ENCODE results near the gene HDLBP.

HDLBP gene

DNA sequence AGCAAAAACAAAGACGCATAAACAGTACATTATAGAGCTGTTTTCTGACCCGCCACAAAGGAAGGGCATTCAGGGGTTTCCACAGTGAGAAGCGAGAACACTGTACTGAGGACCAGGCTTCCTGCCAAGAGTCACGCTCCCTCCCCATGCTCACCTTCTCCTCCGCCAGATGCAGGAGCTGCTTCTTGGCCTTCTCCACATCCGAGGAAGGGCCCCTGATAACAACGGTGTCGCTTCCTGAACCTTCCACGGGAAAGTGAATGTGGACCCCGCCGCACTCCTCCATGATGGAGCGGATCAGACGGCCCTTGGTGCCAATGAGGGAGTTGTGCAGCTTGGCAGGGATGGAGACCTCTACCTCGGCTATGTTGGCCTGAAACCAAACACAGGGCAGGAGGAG is 73.2 kb downstream of the HDLBP start:
- no peak for DNase-seq (ENCODE audit: low read depth)
- H3K4me3 ChIP-seq (ENCODE audit: low read depth, low read length), result no peak overlapping the region
- TF ChIP-seq, protein P1, sequence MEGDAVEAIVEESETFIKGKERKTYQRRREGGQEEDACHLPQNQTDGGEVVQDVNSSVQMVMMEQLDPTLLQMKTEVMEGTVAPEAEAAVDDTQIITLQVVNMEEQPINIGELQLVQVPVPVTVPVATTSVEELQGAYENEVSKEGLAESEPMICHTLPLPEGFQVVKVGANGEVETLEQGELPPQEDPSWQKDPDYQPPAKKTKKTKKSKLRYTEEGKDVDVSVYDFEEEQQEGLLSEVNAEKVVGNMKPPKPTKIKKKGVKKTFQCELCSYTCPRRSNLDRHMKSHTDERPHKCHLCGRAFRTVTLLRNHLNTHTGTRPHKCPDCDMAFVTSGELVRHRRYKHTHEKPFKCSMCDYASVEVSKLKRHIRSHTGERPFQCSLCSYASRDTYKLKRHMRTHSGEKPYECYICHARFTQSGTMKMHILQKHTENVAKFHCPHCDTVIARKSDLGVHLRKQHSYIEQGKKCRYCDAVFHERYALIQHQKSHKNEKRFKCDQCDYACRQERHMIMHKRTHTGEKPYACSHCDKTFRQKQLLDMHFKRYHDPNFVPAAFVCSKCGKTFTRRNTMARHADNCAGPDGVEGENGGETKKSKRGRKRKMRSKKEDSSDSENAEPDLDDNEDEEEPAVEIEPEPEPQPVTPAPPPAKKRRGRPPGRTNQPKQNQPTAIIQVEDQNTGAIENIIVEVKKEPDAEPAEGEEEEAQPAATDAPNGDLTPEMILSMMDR (IDR thresholded peaks at IDR 0.05; ENCODE audit: low read depth, low read length), result no peak
- TF ChIP-seq POLR2A (IDR thresholded peaks at IDR 0.05; ENCODE audit: extremely low read depth, insufficient read length) (no peak), MYC (IDR thresholded peaks at IDR 0.05; ENCODE audit: low read depth, low read length) (no peak)
- TF ChIP-seq, protein P2, sequence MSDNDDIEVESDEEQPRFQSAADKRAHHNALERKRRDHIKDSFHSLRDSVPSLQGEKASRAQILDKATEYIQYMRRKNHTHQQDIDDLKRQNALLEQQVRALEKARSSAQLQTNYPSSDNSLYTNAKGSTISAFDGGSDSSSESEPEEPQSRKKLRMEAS (IDR thresholded peaks at IDR 0.05; ENCODE audit: low read depth, low read length), result no peak

DNA sequence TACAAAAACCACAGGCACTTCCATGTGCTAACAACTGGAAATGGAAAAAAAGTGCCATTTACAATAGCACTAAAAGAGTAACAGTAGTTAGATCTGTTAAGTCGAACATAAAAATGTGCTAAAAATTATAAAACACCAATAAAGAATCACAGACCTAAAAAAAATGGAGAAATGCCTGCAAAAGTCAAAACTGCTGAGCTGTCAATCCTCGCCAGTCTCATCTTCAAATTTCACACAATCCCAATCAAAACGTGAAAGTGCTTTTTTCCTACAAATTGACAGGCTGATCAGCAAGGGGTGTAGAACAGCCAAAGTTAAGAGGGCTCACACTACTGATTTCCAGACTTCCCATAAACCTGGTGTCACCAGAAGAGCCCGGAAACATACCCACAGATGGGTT is 73.8 kb downstream of the HDLBP start:
- no peak overlapping the region for H3K4me3 ChIP-seq (ENCODE audit: low read depth, low read length)
- no peak for DNase-seq (ENCODE audit: low read depth)
- TF ChIP-seq, protein P1 (IDR thresholded peaks at IDR 0.05; ENCODE audit: low read depth, low read length), result no peak
- TF ChIP-seq MYC (IDR thresholded peaks at IDR 0.05; ENCODE audit: low read depth, low read length), result no peak
- TF ChIP-seq, protein P2 (IDR thresholded peaks at IDR 0.05; ENCODE audit: low read depth, low read length), result no peak
- TF ChIP-seq POLR2A (IDR thresholded peaks at IDR 0.05; ENCODE audit: extremely low read depth, insufficient read length), result no peak

DNA sequence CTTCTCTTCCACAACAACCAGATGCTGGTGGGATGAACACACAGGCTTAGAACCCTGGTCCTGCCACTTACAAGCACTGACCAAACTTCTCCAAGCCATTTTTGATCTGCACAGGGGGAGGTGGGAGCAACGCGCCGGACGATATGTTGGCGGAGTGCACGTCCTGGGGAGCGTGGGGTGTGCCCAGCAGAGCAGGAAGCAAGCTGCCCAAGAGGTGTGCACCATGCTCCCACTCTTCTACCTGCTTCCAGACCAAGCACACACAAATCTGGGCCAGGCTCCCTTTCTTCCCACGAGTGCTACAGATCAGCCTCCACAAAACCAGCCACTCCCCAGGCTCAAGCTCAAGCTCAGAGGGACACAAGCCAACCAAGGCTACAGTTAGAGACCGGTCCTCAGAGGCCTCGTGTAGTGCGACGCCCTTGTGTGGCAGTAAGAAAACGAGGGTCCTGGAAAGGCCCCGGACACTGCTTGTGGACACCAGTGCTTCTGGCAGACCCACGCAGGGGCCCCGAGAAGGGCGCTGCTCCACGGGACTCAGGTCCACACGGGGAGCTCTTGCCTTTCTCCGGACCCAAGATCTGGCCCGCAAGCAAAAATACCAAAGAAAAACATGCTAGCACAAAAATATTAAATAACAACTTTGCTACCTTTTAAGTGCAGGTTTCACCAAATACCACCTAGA is 75.0 kb downstream of the HDLBP start:
- DNase-seq (ENCODE audit: low read depth), result no peak
- H3K4me3 ChIP-seq (ENCODE audit: low read depth, low read length), result no peak overlapping the region
- no peak for TF ChIP-seq POLR2A (IDR thresholded peaks at IDR 0.05; ENCODE audit: extremely low read depth, insufficient read length)
- TF ChIP-seq, protein P1 (IDR thresholded peaks at IDR 0.05; ENCODE audit: low read depth, low read length), result no peak
- TF ChIP-seq, protein P2 (IDR thresholded peaks at IDR 0.05; ENCODE audit: low read depth, low read length), result no peak
- no peak for TF ChIP-seq MYC (IDR thresholded peaks at IDR 0.05; ENCODE audit: low read depth, low read length)

DNA sequence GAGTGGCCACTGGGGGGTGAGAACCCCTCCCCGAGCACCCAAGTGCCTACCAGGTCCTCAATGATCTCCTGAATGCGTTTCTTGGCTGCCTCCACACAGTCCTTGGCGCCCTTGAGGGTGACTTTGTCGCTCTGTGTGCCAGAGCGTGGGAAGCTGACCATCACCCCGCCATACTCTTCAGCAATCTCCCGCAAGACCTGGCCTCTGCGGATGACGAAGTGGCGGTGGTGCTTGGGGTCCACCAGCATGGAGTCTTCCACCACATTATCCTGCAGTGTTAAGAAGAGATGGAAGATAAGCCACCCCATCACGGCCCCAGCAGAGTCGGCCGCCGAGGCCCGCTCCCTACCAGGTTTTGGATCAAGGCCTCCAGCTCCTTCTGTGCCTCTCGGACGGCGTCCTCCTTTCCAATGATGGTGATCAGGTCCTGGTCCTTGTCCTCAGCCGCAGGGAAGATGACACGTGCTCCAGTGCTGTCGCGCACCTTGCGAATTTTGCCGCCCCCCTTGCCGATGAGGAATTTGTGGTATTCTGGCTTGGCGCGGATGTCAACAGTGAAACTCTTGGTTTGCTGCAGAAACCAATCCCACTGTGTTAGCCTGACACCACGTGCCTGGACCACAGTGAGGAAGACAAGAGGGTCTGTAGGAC is 75.8 kb downstream of the HDLBP start:
- TF ChIP-seq, protein P1 (IDR thresholded peaks at IDR 0.05; ENCODE audit: low read depth, low read length), result no peak
- TF ChIP-seq POLR2A (IDR thresholded peaks at IDR 0.05; ENCODE audit: extremely low read depth, insufficient read length), result no peak
- TF ChIP-seq, protein P2 (IDR thresholded peaks at IDR 0.05; ENCODE audit: low read depth, low read length), result no peak
- no peak for TF ChIP-seq MYC (IDR thresholded peaks at IDR 0.05; ENCODE audit: low read depth, low read length)
- H3K4me3 ChIP-seq (ENCODE audit: low read depth, low read length), result no peak overlapping the region
- no peak for DNase-seq (ENCODE audit: low read depth)

DNA sequence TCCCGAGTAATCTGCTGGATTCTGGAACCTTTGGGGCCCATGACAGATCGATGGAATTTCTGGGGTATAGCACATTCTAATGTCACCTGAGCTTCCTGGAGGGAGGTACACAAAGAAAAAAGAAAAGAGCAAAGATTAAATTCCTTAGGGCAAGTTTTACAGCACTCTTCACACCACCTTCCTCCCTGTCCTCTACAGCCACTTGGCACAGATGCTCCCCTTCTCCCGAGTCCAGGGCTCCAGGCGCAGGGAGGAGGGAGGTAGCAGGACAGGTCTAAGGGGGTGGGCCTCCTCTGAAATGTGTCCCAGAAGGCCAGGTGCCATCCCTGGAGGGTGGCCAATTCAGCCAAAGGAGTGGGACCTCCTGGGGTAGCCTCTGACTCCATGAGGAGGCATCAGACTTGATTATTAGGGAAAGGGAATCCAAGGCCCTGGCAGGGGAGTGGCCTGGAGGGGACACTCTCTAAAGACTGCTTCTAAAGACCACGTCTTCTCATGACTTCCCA is 76.7 kb downstream of the HDLBP start:
- no peak overlapping the region for H3K4me3 ChIP-seq (ENCODE audit: low read depth, low read length)
- DNase-seq (ENCODE audit: low read depth), result no peak
- TF ChIP-seq, protein P1 (IDR thresholded peaks at IDR 0.05; ENCODE audit: low read depth, low read length), result no peak
- TF ChIP-seq MYC (IDR thresholded peaks at IDR 0.05; ENCODE audit: low read depth, low read length) (no peak), POLR2A (IDR thresholded peaks at IDR 0.05; ENCODE audit: extremely low read depth, insufficient read length) (no peak)
- TF ChIP-seq, protein P2 (IDR thresholded peaks at IDR 0.05; ENCODE audit: low read depth, low read length), result no peak

Measured in NB4 (cell line).